ENCODE results near the gene ACTRT2.

- TF ChIP-seq POLR2A (IDR thresholded peaks at IDR 0.05) (no peak), CTCF (IDR thresholded peaks at IDR 0.05) (no peak)
These were observed 21.7 kb upstream of the ACTRT2 start for GRCh38 chr1:2999571-2999970.
